HCT116 (cell line): ENCODE measurements around the gene ADGRV1. TPM values are rescaled to one million over a fixed set of nuclear protein-coding genes. Genes with fewer than 3 reads are reported as not detected.

Source experiments
- ATAC-seq: fragments of 200-7000 bp; cut with Tn5 transposase; 2 replicates; pipeline ENCODE4 v1.9.1; 2020; ENCODE audit warnings: mild to moderate bottlenecking, moderate library complexity
- BruUV-seq: library from RNA; stranded (reverse); fragments of 400-500 nt; replicated peaks from 2 replicates; lab custom pipeline; 2021; lab: Mats Ljungman, UMichigan
- CTCF ChIA-PET: fragments of 300-600 bp; sonication (Branson Sonifier 250); formaldehyde crosslinking; loops from one replicate; lab custom pipeline; 2021; ENCODE audit warnings: antibody characterized with exemption; lab: Charles Lee
- POLR2A ChIA-PET: fragments of 300-600, 350-600 bp; sonication (Branson Sonifier 250); formaldehyde crosslinking; loops from one replicate; lab custom pipeline; 2021; ENCODE audit warnings: antibody characterized with exemption; lab: Charles Lee
- RAD21 ChIA-PET, 2 experiments: fragments of 300-600 bp; sonication (Branson Sonifier 250); formaldehyde crosslinking; loops; one replicate each; lab custom pipeline; 2023; ENCODE audit warnings: low total read pairs in 2 of 2; ENCODE audit not compliant: uncharacterized antibody in 2 of 2, unreplicated experiment in 2 of 2, low non-redundant PET in 1 of 2; lab: Charles Lee
- DNase-seq: peaks from one replicate; pipeline ENCODE4 v3.0.0-alpha.2; 2010; ENCODE audit warnings: low read depth, low spot score
- H2AFZ ChIP-seq: fragments of 200-600 bp; shearing (Covaris generic), sonication (generic); 2 replicates; pipeline ENCODE4 v1.6.1; 2017; ENCODE audit warnings: low read depth, mixed run types, mixed read lengths, antibody characterized with exemption, low read length; ENCODE audit not compliant: poor library complexity, severe bottlenecking
- H3K27ac ChIP-seq: 2 replicates; pipeline ENCODE4 v1.5.1; 2012; ENCODE audit warnings: low read depth, low read length
- H3K27me3 ChIP-seq: fragments of 200-600 bp; sonication (generic); 2 replicates; pipeline ENCODE4 v1.6.1; 2016; ENCODE audit warnings: mixed run types, low read length, mixed read lengths; ENCODE audit not compliant: insufficient read depth
- H3K36me3 ChIP-seq, 2 experiments: fragments of 200-500 bp in 1 of 2; fragments of 200-600 bp in 1 of 2; sonication (Bioruptor generic) in 1 of 2; sonication (generic) in 1 of 2; 2 replicates each; pipeline versions ENCODE4 v1.5.1 to v1.6.1; 2014 to 2016; ENCODE audit warnings: low read length in 2 of 2, inconsistent platforms in 1 of 2, mixed read lengths in 1 of 2, mixed run types in 1 of 2; ENCODE audit not compliant: insufficient read depth in 2 of 2, control insufficient read depth in 1 of 2
- H3K4me1 ChIP-seq, 2 experiments: fragments of 200-600 bp in 1 of 2; sonication (generic) in 1 of 2; 2 replicates each; pipeline versions ENCODE4 v1.5.1 to v1.6.1; 2012 to 2017; ENCODE audit warnings: low read length in 2 of 2, inconsistent platforms in 1 of 2, mild to moderate bottlenecking in 1 of 2, mixed read lengths in 1 of 2, mixed run types in 1 of 2, moderate library complexity in 1 of 2; ENCODE audit not compliant: insufficient read depth in 2 of 2, control insufficient read depth in 1 of 2
- H3K4me2 ChIP-seq: fragments of 200-600 bp; sonication (generic); 2 replicates; pipeline ENCODE4 v1.6.1; 2017; ENCODE audit warnings: mixed run types, low read length, mixed read lengths
- H3K4me3 ChIP-seq, 2 experiments: fragments of 200-600 bp in 1 of 2; sonication (generic) in 1 of 2; replicated peaks in 1 of 2; 2 replicates each; pipeline ENCODE4 v1.5.1; 2011 to 2016; ENCODE audit warnings: low read length in 2 of 2, control low read depth in 1 of 2, low read depth in 1 of 2, mild to moderate bottlenecking in 1 of 2, mixed read lengths in 1 of 2, mixed run types in 1 of 2
- H3K79me2 ChIP-seq: fragments of 200-600 bp; sonication (generic); 2 replicates; pipeline ENCODE4 v1.6.1; 2017; ENCODE audit warnings: mild to moderate bottlenecking, mixed run types, low read length, moderate library complexity, mixed read lengths; ENCODE audit not compliant: insufficient read depth
- H3K9ac ChIP-seq: fragments of 200-600 bp; sonication (generic); 2 replicates; pipeline ENCODE4 v1.6.1; 2016; ENCODE audit warnings: low read length, mixed read lengths
- H3K9me2 ChIP-seq: fragments of 200-600 bp; sonication (generic), shearing (Covaris generic); 2 replicates; pipeline ENCODE4 v1.6.1; 2017; ENCODE audit warnings: mixed run types, mild to moderate bottlenecking, moderate library complexity; ENCODE audit not compliant: insufficient read depth
- H3K9me3 ChIP-seq, 2 experiments: fragments of 200-500 bp in 1 of 2; fragments of 200-600 bp in 1 of 2; sonication (Bioruptor generic) in 1 of 2; sonication (generic) in 1 of 2; 2 replicates each; pipeline ENCODE4 v1.6.1; 2014 to 2017; ENCODE audit warnings: low read length in 2 of 2, mixed read lengths in 2 of 2, inconsistent platforms in 1 of 2, low read depth in 1 of 2, mild to moderate bottlenecking in 1 of 2, mixed run types in 1 of 2, moderate library complexity in 1 of 2; ENCODE audit not compliant: control insufficient read depth in 1 of 2, insufficient read depth in 1 of 2
- H4K20me1 ChIP-seq: fragments of 200-600 bp; sonication (generic), shearing (Covaris generic); 2 replicates; pipeline ENCODE4 v1.6.1; 2017; ENCODE audit warnings: mixed run types, mild to moderate bottlenecking, moderate library complexity; ENCODE audit not compliant: insufficient read depth
- CBX3 ChIP-seq: IDR thresholded peaks from 2 replicates; pipeline ENCODE4 v1.6.1; 2012; ENCODE audit warnings: low read depth
- CEBPB ChIP-seq: IDR thresholded peaks from 2 replicates; pipeline ENCODE4 v1.6.1; 2012; ENCODE audit warnings: low read depth
- EZH2phosphoT487 ChIP-seq: fragments of 200-600 bp; IDR thresholded peaks from 2 replicates; pipeline ENCODE4 v1.6.1; 2018; ENCODE audit warnings: antibody characterized with exemption, borderline replicate concordance
- FOSL1 ChIP-seq: IDR thresholded peaks from 2 replicates; pipeline ENCODE4 v1.6.1; 2012; ENCODE audit warnings: low read depth
- JUND ChIP-seq: IDR thresholded peaks from 2 replicates; pipeline ENCODE4 v1.6.1; 2012
- MAX ChIP-seq: IDR thresholded peaks from 2 replicates; pipeline ENCODE4 v1.6.1; 2012
- POLR2A ChIP-seq: IDR thresholded peaks from 2 replicates; pipeline ENCODE4 v1.7.0; 2011; ENCODE audit warnings: borderline replicate concordance; ENCODE audit not compliant: insufficient read depth, insufficient read length; ENCODE audit errors: extremely low read depth
- POLR2AphosphoS5 ChIP-seq: IDR thresholded peaks from 2 replicates; pipeline ENCODE4 v1.6.1; 2011; ENCODE audit warnings: mild to moderate bottlenecking, low read depth, low read length, moderate library complexity
- RAD21 ChIP-seq: IDR thresholded peaks from 2 replicates; pipeline ENCODE4 v1.6.1; 2012; ENCODE audit warnings: low read depth, mild to moderate bottlenecking
- REST ChIP-seq: IDR thresholded peaks from 2 replicates; pipeline ENCODE4 v1.6.1; 2012; ENCODE audit warnings: low read depth
- SP1 ChIP-seq: IDR thresholded peaks from 2 replicates; pipeline ENCODE4 v1.6.1; 2012; ENCODE audit warnings: low read depth
- SRF ChIP-seq: IDR thresholded peaks from 2 replicates; pipeline ENCODE4 v1.6.1; 2012; ENCODE audit warnings: low read depth
- TCF7L2 ChIP-seq: IDR thresholded peaks from 2 replicates; pipeline ENCODE4 v1.7.0; 2011; ENCODE audit warnings: borderline replicate concordance, inconsistent platforms; ENCODE audit not compliant: insufficient read depth, insufficient read length; ENCODE audit errors: extremely low read depth
- YY1 ChIP-seq: IDR thresholded peaks from 2 replicates; pipeline ENCODE4 v1.6.1; 2011; ENCODE audit warnings: low read length, low read depth, moderate library complexity, mild to moderate bottlenecking; ENCODE audit not compliant: insufficient replicate concordance; ENCODE audit errors: extremely low read depth
- ZBTB33 ChIP-seq: IDR thresholded peaks from 2 replicates; pipeline ENCODE4 v1.6.1; 2011; ENCODE audit warnings: mild to moderate bottlenecking, low read length, moderate library complexity; ENCODE audit not compliant: insufficient replicate concordance; ENCODE audit errors: extremely low read depth
- ZFX ChIP-seq: fragments of 450-650 bp; IDR thresholded peaks from 2 replicates; pipeline ENCODE4 v1.6.1; 2017
- ZNF274 ChIP-seq: fragments of 200-500 bp; sonication (Bioruptor generic); IDR thresholded peaks from 2 replicates; pipeline ENCODE4 v1.6.1; 2014; ENCODE audit warnings: mild to moderate bottlenecking, low read depth, low read length, inconsistent platforms
- intact Hi-C: fragments of 100-400 bp; cut with micrococcal nuclease; formaldehyde crosslinking; loops from 2 replicates; pipeline ENCODE4 v1.10.0; 2022
- total RNA-seq: library from RNA; stranded (reverse); gene quantifications from one replicate; pipeline ENCODE4 v1.2.1, GENCODE V29; 2021; ENCODE audit not compliant: unreplicated experiment
- TF ChIP-seq, protein P1 (sequence below): IDR thresholded peaks from 2 replicates; pipeline ENCODE4 v1.6.1; 2012
- TF ChIP-seq, protein P2 (sequence below), 3 experiments: fragments of 200-600 bp in 1 of 3; sonication (generic) in 1 of 3; IDR thresholded peaks in 2 of 3; conservative IDR thresholded peaks in 1 of 3; 2 replicates each; pipeline ENCODE4 v1.5.1; 2012 to 2017; ENCODE audit warnings: low read depth in 2 of 3, low read length in 2 of 3, antibody characterized with exemption in 1 of 3, borderline replicate concordance in 1 of 3, control low read depth in 1 of 3, mild to moderate bottlenecking in 1 of 3, mixed read lengths in 1 of 3, mixed run types in 1 of 3, moderate library complexity in 1 of 3; ENCODE audit not compliant: insufficient read depth in 1 of 3

ADGRV1 gene
- total RNA-seq, 1 experiment from 2014 or later, result 6.0 TPM

DNA sequence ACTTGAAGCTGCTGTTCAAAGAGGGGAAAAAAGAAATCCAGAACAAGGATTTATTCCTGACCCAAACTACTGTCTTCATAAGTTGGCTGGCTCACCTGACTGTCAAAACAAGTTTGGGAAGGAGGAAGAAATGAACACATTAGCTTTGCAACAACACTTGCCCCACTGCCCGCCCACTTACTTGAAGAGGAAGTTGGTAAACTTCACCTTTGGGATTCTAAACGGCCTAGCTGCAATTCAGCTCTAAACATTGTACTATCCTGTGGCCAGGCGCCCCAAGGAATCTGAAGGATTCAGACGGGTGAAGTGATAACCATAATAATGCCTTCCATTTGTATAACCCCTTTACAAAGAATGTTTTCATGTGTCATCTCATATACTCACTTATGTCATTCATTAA, 625.1 kb downstream of the ADGRV1 start:
- no peak overlapping the region for H3K4me2 ChIP-seq
- TF ChIP-seq JUND (no peak), CBX3 (no peak), ZNF274 (no peak), YY1 (no peak), POLR2A (no peak), EZH2phosphoT487 (no peak), POLR2AphosphoS5 (no peak), RAD21 (no peak), TCF7L2 (no peak), ZFX (no peak), MAX (no peak), CEBPB (no peak), REST (no peak), SRF (no peak), SP1 (no peak), FOSL1 (no peak), ZBTB33 (no peak)
- TF ChIP-seq, protein P1, sequence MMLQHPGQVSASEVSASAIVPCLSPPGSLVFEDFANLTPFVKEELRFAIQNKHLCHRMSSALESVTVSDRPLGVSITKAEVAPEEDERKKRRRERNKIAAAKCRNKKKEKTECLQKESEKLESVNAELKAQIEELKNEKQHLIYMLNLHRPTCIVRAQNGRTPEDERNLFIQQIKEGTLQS, result no peak
- TF ChIP-seq, protein P2, sequence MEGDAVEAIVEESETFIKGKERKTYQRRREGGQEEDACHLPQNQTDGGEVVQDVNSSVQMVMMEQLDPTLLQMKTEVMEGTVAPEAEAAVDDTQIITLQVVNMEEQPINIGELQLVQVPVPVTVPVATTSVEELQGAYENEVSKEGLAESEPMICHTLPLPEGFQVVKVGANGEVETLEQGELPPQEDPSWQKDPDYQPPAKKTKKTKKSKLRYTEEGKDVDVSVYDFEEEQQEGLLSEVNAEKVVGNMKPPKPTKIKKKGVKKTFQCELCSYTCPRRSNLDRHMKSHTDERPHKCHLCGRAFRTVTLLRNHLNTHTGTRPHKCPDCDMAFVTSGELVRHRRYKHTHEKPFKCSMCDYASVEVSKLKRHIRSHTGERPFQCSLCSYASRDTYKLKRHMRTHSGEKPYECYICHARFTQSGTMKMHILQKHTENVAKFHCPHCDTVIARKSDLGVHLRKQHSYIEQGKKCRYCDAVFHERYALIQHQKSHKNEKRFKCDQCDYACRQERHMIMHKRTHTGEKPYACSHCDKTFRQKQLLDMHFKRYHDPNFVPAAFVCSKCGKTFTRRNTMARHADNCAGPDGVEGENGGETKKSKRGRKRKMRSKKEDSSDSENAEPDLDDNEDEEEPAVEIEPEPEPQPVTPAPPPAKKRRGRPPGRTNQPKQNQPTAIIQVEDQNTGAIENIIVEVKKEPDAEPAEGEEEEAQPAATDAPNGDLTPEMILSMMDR (IDR thresholded peaks at IDR 0.05 in 2 of 3, conservative IDR thresholded peaks at IDR 0.05 in 1 of 3; ENCODE audit: borderline replicate concordance in 1 of 3, insufficient read depth in 1 of 3, low read depth in 2 of 3, low read length in 2 of 3), result no peak
- no peaks in the 10 kb centered on the region for H3K36me3 ChIP-seq
- no peak for DNase-seq
- ATAC-seq, result no peak
- peak overlapping the region; percentile 15 for H2AFZ ChIP-seq
- no peaks in the 10 kb centered on the region for H3K9me2 ChIP-seq
- BruUV-seq, result no TSS peak
- H3K4me3 ChIP-seq, result no peak overlapping the region
- H3K79me2 ChIP-seq, result no peaks in the 10 kb centered on the region
- no peaks in the 10 kb centered on the region for H3K9me3 ChIP-seq
- H3K27me3 ChIP-seq, result no peaks in the 10 kb centered on the region
- H4K20me1 ChIP-seq, result no peaks in the 10 kb centered on the region
- peaks cover 0 to 7% of the 10 kb centered on the region in 2 experiments; a peak in 2 of 4 replicates for H3K4me1 ChIP-seq
- no peak overlapping the region for H3K9ac ChIP-seq
- ChIA-PET CTCF (no interaction called here), RAD21 (no interaction called here), POLR2A (no interaction called here)
- intact Hi-C loops, result no loop called here
- H3K27ac ChIP-seq, result no peak overlapping the region
